SK-N-SH treated with all-trans-retinoic acid at 6 μM for 48 hours (cell line): Measurements from ENCODE around the gene MKI67.
A peak's percentile ranks its signal among the peaks of the same experiment; 100 is the strongest.

Source experiments
- ATAC-seq: fragments of 200-7000 bp; cut with Tn5 transposase; 3 replicates; pipeline ENCODE4 v1.9.1; 2020; ENCODE audit warnings: mild to moderate bottlenecking, moderate library complexity
- ARNTL ChIP-seq: fragments of 450-650 bp; formaldehyde crosslinking; IDR thresholded peaks from 2 replicates; pipeline ENCODE4 v1.5.0; 2020; ENCODE audit warnings: low read depth, mild to moderate bottlenecking, moderate library complexity, borderline replicate concordance
- CSDC2 ChIP-seq: fragments of 250-450 bp; sonication (Bioruptor Pico); IDR thresholded peaks from 2 replicates; pipeline ENCODE4 v1.5.0; 2020; ENCODE audit warnings: mild to moderate bottlenecking, moderate library complexity
- ESRRG ChIP-seq: fragments of 250-450 bp; sonication (Bioruptor Pico); IDR thresholded peaks from 2 replicates; pipeline ENCODE4 v1.6.1; 2021; ENCODE audit warnings: mild to moderate bottlenecking
- GLIS3 ChIP-seq: fragments of 250-450 bp; sonication (Bioruptor Pico); IDR thresholded peaks from 2 replicates; pipeline ENCODE4 v1.5.0; 2020; ENCODE audit warnings: mild to moderate bottlenecking, moderate library complexity
- OSR1 ChIP-seq: fragments of 250-450 bp; sonication (Bioruptor Pico); IDR thresholded peaks from 2 replicates; pipeline ENCODE4 v1.8.0; 2022; ENCODE audit warnings: moderate library complexity, mild to moderate bottlenecking, inconsistent platforms
- PPARA ChIP-seq: fragments of 250-450 bp; sonication (Bioruptor Pico); IDR thresholded peaks from 2 replicates; pipeline ENCODE4 v1.5.0; 2020; ENCODE audit warnings: mild to moderate bottlenecking, borderline replicate concordance
- RARB ChIP-seq: fragments of 250-450 bp; sonication (Bioruptor Pico); IDR thresholded peaks from 2 replicates; pipeline ENCODE4 v1.8.0; 2021; ENCODE audit warnings: mild to moderate bottlenecking, moderate library complexity
- SNAI2 ChIP-seq: fragments of 250-450 bp; sonication (Bioruptor Pico); IDR thresholded peaks from 2 replicates; pipeline ENCODE4 v1.5.0; 2020; ENCODE audit warnings: mild to moderate bottlenecking, moderate library complexity
- TOX ChIP-seq: fragments of 250-450 bp; sonication (Bioruptor Pico); IDR thresholded peaks from 2 replicates; pipeline ENCODE4 v1.8.0; 2021; ENCODE audit warnings: mild to moderate bottlenecking, moderate library complexity, borderline replicate concordance
- ZFP30 ChIP-seq: fragments of 450-650 bp; formaldehyde crosslinking; IDR thresholded peaks from 2 replicates; pipeline ENCODE4 v1.5.0; 2022; ENCODE audit warnings: mild to moderate bottlenecking, moderate library complexity
- ZNF565 ChIP-seq: fragments of 450-650 bp; formaldehyde crosslinking; conservative IDR thresholded peaks from 2 replicates; pipeline ENCODE4 v1.5.0; 2020; ENCODE audit warnings: low read depth, mild to moderate bottlenecking, moderate library complexity
- TF ChIP-seq, protein P1 (sequence below): fragments of 250-450 bp; sonication (Bioruptor Pico); IDR thresholded peaks from 2 replicates; pipeline ENCODE4 v1.5.0; 2020; ENCODE audit warnings: mild to moderate bottlenecking, moderate library complexity
- TF ChIP-seq, protein P2 (sequence below): fragments of 250-450 bp; sonication (Bioruptor Pico); IDR thresholded peaks from 2 replicates; pipeline ENCODE4 v1.8.0; 2020; ENCODE audit warnings: mild to moderate bottlenecking, moderate library complexity, borderline replicate concordance
- TF ChIP-seq, protein P3 (sequence below): fragments of 250-450 bp; sonication (Bioruptor Pico); IDR thresholded peaks from 2 replicates; pipeline ENCODE4 v1.8.0; 2021; ENCODE audit warnings: low read depth, mild to moderate bottlenecking, moderate library complexity, borderline replicate concordance
- TF ChIP-seq, protein P4 (sequence below): fragments of 250-450 bp; sonication (Bioruptor Pico); IDR thresholded peaks from 2 replicates; pipeline ENCODE4 v1.5.1; 2021; ENCODE audit warnings: mild to moderate bottlenecking, moderate library complexity
- TF ChIP-seq, protein P5 (sequence below): fragments of 250-450 bp; sonication (Bioruptor Pico); IDR thresholded peaks from 2 replicates; pipeline ENCODE4 v1.5.1; 2020; ENCODE audit warnings: low read depth, mild to moderate bottlenecking, moderate library complexity

MKI67 gene

DNA sequence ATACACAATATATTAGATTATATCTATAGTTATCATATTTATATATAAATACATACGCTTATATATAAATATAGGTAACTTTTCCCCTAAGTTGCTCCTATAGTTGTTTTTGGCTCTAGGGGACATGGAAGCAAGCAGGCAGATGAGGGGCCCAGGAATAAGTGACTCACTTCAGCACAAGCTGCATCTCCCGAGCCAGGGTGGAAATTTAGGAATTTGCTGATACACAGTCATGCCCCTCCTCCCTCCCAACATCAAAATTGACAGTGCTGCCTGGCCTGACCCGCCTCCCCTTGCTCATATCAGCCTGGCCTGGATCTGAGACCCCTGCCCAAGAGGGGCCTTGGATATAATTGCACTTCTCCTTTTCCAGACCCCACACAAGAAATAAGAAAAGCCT is 33.8 kb downstream of the MKI67 start:
- TF ChIP-seq OSR1 (CRISPR knock-in tag) (no peak), TOX (no peak), GLIS3 (no peak)
- no peak for ATAC-seq

DNA sequence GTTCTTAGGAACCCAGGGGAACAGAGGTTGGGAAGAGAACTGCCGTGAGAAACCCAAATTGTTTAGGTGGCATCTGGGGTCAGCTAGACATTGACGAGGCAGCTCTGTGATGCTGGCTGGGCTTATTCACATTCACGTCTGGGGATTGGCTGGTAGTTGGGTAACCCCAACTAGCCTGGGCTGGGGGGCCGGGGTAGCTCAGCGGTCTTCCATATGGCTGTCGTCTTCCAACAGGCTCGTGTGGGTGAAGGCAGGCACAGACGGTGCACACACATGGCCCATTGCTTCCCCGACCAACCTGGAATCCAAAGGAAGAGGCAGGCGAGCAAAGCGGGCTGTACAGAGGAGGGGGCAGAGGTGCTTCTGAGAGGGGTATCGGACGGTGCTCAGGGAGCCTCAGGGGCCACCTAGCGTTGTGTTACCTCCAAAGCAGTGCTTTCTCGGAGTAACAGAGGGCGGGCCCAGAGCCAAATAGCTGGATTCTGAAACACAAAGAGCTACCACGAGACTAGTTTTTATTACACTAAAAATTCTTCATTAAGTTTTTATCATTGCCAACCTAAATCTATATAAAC is 34.5 kb downstream of the MKI67 start:
- no peak for TF ChIP-seq ESRRG (CRISPR knock-in tag)
- no peak for TF ChIP-seq OSR1 (CRISPR knock-in tag)
- TF ChIP-seq ZFP30 (CRISPR knock-in tag) = no peak
- TF ChIP-seq, protein P1, sequence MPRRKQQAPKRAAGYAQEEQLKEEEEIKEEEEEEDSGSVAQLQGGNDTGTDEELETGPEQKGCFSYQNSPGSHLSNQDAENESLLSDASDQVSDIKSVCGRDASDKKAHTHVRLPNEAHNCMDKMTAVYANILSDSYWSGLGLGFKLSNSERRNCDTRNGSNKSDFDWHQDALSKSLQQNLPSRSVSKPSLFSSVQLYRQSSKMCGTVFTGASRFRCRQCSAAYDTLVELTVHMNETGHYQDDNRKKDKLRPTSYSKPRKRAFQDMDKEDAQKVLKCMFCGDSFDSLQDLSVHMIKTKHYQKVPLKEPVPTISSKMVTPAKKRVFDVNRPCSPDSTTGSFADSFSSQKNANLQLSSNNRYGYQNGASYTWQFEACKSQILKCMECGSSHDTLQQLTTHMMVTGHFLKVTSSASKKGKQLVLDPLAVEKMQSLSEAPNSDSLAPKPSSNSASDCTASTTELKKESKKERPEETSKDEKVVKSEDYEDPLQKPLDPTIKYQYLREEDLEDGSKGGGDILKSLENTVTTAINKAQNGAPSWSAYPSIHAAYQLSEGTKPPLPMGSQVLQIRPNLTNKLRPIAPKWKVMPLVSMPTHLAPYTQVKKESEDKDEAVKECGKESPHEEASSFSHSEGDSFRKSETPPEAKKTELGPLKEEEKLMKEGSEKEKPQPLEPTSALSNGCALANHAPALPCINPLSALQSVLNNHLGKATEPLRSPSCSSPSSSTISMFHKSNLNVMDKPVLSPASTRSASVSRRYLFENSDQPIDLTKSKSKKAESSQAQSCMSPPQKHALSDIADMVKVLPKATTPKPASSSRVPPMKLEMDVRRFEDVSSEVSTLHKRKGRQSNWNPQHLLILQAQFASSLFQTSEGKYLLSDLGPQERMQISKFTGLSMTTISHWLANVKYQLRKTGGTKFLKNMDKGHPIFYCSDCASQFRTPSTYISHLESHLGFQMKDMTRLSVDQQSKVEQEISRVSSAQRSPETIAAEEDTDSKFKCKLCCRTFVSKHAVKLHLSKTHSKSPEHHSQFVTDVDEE (CRISPR knock-in tag) = no peak
- TF ChIP-seq, protein P2, sequence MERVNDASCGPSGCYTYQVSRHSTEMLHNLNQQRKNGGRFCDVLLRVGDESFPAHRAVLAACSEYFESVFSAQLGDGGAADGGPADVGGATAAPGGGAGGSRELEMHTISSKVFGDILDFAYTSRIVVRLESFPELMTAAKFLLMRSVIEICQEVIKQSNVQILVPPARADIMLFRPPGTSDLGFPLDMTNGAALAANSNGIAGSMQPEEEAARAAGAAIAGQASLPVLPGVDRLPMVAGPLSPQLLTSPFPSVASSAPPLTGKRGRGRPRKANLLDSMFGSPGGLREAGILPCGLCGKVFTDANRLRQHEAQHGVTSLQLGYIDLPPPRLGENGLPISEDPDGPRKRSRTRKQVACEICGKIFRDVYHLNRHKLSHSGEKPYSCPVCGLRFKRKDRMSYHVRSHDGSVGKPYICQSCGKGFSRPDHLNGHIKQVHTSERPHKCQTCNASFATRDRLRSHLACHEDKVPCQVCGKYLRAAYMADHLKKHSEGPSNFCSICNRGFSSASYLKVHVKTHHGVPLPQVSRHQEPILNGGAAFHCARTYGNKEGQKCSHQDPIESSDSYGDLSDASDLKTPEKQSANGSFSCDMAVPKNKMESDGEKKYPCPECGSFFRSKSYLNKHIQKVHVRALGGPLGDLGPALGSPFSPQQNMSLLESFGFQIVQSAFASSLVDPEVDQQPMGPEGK (CRISPR knock-in tag) = no peak
- TF ChIP-seq, protein P3, sequence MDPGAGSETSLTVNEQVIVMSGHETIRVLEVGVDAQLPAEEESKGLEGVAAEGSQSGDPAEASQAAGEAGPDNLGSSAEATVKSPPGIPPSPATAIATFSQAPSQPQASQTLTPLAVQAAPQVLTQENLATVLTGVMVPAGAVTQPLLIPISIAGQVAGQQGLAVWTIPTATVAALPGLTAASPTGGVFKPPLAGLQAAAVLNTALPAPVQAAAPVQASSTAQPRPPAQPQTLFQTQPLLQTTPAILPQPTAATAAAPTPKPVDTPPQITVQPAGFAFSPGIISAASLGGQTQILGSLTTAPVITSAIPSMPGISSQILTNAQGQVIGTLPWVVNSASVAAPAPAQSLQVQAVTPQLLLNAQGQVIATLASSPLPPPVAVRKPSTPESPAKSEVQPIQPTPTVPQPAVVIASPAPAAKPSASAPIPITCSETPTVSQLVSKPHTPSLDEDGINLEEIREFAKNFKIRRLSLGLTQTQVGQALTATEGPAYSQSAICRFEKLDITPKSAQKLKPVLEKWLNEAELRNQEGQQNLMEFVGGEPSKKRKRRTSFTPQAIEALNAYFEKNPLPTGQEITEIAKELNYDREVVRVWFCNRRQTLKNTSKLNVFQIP (CRISPR knock-in tag) = no peak
- TF ChIP-seq GLIS3 = no peak
- TF ChIP-seq, protein P4, sequence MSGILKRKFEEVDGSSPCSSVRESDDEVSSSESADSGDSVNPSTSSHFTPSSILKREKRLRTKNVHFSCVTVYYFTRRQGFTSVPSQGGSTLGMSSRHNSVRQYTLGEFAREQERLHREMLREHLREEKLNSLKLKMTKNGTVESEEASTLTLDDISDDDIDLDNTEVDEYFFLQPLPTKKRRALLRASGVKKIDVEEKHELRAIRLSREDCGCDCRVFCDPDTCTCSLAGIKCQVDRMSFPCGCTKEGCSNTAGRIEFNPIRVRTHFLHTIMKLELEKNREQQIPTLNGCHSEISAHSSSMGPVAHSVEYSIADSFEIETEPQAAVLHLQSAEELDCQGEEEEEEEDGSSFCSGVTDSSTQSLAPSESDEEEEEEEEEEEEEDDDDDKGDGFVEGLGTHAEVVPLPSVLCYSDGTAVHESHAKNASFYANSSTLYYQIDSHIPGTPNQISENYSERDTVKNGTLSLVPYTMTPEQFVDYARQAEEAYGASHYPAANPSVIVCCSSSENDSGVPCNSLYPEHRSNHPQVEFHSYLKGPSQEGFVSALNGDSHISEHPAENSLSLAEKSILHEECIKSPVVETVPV (CRISPR knock-in tag) = no peak
- TF ChIP-seq ZNF565 (CRISPR knock-in tag) = no peak
- no peak for TF ChIP-seq RARB (CRISPR knock-in tag)
- TF ChIP-seq PPARA (CRISPR knock-in tag) = no peak
- TF ChIP-seq, all 23 proteins: peak for 0
- no peak for ATAC-seq

GRCh38 chr10:128087884-128088709 is 38.1 kb downstream of the MKI67 start:
- ATAC-seq = peak; percentile 44
- no peak for TF ChIP-seq ARNTL (CRISPR knock-in tag)
- TF ChIP-seq SNAI2 (CRISPR knock-in tag) = no peak
- TF ChIP-seq, protein P3 (CRISPR knock-in tag) = no peak
- TF ChIP-seq GLIS3 = no peak
- no peak for TF ChIP-seq ZFP30 (CRISPR knock-in tag)
- no peak for TF ChIP-seq CSDC2 (CRISPR knock-in tag)
- TF ChIP-seq, protein P5, sequence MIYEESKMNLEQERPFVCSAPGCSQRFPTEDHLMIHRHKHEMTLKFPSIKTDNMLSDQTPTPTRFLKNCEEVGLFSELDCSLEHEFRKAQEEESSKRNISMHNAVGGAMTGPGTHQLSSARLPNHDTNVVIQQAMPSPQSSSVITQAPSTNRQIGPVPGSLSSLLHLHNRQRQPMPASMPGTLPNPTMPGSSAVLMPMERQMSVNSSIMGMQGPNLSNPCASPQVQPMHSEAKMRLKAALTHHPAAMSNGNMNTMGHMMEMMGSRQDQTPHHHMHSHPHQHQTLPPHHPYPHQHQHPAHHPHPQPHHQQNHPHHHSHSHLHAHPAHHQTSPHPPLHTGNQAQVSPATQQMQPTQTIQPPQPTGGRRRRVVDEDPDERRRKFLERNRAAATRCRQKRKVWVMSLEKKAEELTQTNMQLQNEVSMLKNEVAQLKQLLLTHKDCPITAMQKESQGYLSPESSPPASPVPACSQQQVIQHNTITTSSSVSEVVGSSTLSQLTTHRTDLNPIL = no peak
- TF ChIP-seq RARB (CRISPR knock-in tag) = no peak
- TF ChIP-seq OSR1 (CRISPR knock-in tag) = no peak
- TF ChIP-seq TOX = no peak
